Measurements from ENCODE around the gene C2CD4A.

Gene C2CD4A

DNA sequence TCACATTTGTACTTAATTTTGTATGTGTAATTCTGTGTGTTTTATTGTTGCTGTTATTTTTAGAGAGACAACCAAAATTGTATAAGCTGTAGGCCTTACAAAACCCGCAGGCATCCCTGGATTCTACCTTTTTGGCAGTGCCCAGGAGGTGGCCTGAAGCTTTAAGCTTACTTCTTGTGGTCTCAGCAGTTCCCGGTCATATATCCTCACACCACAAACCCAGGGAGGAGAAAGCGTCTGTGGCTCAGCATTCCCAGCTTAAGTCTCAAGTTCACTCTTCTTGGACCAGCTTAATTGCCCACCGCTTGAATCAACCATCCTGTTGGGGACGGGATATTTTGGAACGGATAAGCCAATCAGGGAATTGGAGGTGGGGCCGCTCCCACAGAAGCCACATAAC lies 36.7 kb downstream of the C2CD4A start:
- TF ChIP-seq, protein P1, sequence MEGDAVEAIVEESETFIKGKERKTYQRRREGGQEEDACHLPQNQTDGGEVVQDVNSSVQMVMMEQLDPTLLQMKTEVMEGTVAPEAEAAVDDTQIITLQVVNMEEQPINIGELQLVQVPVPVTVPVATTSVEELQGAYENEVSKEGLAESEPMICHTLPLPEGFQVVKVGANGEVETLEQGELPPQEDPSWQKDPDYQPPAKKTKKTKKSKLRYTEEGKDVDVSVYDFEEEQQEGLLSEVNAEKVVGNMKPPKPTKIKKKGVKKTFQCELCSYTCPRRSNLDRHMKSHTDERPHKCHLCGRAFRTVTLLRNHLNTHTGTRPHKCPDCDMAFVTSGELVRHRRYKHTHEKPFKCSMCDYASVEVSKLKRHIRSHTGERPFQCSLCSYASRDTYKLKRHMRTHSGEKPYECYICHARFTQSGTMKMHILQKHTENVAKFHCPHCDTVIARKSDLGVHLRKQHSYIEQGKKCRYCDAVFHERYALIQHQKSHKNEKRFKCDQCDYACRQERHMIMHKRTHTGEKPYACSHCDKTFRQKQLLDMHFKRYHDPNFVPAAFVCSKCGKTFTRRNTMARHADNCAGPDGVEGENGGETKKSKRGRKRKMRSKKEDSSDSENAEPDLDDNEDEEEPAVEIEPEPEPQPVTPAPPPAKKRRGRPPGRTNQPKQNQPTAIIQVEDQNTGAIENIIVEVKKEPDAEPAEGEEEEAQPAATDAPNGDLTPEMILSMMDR (conservative IDR thresholded peaks at IDR 0.05) = no peak
- no peak overlapping the region for H3K27ac ChIP-seq

DNA sequence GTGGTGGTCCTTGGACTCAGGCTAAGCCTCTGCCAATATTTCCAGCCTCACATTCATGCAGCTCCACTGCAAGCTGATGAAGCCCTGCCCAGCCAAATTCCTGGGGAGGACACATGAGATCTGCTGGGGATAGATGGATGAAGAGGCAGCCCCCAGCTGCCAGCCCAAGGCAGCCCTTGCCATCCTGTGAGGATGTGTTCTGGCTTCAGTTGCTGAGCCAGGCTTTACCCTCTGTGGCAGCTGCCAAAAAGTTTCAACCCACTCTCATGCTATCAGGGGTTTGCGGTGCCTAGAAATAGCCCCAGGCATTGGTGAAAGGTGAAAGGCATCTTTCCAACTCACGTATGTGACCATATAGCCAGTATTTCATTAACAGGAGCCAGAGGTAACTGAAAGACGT lies 37.6 kb downstream of the C2CD4A start:
- no peak overlapping the region for H3K27ac ChIP-seq
- TF ChIP-seq, protein P1 (conservative IDR thresholded peaks at IDR 0.05) = no peak

DNA sequence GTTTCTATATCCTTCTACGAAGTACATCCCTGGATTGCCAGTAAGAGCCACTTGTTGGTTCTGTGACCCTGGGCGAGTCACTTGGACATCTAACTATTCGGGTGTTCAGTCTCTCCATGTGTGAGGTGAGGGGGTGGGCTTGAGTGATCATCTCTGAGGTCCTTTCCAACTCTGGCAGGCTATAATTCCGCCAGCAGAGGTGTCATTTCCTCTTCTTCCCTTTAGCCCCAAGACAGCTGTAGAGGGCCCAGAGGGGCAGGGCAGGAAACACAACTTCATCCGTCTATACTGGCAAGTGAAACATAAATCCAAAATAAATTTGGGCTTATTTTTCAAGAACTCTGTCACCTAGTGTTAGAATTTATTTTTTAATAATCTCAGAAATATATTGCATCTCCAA lies 38.1 kb downstream of the C2CD4A start:
- no peak overlapping the region for H3K27ac ChIP-seq
- TF ChIP-seq, protein P1 (conservative IDR thresholded peaks at IDR 0.05) = no peak

DNA sequence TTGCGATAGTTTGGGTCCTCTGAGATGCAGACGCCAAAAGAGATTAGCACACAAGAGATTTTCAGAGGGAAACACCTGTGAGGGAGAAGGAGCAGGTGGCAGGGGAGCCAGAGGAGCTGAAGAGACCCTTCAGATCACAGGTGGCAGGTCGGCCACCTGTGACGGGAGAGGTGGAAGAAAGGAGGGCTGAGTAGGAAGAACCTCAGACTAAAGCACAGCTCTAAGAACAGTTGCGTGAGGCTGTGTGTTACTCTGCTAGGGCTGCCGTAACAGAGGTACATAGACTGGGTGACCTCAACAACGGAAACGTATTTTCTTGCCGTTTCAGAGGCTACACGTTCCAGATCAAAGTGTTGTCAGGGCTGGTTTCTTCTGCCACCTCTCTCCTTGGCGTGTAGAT lies 38.5 kb downstream of the C2CD4A start:
- H3K27ac ChIP-seq = no peak overlapping the region
- TF ChIP-seq, protein P1 (conservative IDR thresholded peaks at IDR 0.05) = no peak

DNA sequence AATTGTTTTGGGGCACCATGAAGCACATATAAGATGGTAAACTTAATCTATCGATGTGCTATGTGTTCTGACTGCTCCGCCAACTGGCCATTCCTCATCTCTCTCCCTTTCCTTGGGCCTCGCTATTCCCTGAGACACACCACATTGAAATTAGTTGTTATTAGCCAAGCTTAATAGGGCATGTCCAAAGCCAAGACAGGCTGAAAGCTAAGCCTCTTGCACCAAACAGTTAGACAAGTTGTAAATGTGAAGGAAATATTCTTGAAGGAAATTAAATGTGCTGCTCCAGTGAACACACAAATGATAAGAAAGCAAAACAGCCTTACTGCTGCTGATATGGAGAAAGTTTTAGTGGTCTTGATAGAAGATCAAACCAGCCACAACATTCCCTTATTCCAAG lies 39.3 kb downstream of the C2CD4A start:
- TF ChIP-seq, protein P1 (conservative IDR thresholded peaks at IDR 0.05) = no peak
- H3K27ac ChIP-seq = no peak overlapping the region

DNA sequence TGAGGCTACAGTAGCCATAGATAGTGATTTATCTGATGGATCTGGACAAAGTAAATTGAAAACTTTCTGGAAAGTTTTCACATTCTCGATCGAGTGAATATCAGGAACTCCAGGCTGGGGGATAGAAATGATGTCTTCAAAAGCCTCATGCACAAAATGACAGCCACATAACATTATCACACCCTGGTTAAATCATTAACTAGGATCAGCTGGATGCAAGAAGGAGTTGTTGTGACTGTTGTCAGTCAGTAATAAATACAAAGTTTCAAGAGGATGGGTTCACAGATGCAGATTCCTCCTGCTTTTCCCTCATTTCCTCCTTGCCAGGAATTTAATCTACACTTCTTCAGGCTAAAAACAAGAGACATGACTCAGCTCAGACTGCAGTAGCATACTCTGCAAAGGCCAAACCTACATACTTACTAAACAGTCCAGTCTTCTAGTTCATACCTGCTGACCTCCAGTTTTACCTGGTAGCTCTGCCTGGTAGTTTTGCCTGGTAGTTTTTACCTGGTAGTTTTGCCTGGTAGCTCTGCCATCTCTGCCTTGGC lies 40.9 kb downstream of the C2CD4A start:
- no peak overlapping the region for H3K27ac ChIP-seq
- TF ChIP-seq, protein P1 (conservative IDR thresholded peaks at IDR 0.05) = no peak

DNA sequence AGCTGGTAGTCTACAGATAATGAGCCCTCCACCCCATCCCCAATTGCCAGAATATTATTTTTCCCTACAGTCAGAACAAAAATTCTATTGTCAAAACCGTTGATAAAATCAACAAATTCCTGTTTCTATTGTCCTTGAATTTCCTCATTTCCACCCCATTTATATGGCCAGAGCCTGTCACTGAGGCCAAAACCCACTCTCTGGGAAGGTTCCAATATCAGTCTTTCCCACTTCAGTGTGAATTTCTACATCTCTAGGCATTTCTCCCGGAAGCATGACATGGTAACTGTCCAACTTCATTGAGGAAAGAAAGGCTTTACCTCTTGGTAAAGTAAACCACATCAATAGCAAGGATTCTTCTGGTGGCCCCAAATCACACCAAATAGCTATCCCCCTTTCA lies 41.6 kb downstream of the C2CD4A start:
- TF ChIP-seq, protein P1 (conservative IDR thresholded peaks at IDR 0.05) = no peak
- H3K27ac ChIP-seq = no peak overlapping the region
